ENCODE measurements around the gene CXCL5.
"Not testable (repeated sequence)": the region's sequence is repeated elsewhere in the genome, so short reads cannot be mapped to it uniquely, and the experiment has no call there.

CXCL5 gene

DNA sequence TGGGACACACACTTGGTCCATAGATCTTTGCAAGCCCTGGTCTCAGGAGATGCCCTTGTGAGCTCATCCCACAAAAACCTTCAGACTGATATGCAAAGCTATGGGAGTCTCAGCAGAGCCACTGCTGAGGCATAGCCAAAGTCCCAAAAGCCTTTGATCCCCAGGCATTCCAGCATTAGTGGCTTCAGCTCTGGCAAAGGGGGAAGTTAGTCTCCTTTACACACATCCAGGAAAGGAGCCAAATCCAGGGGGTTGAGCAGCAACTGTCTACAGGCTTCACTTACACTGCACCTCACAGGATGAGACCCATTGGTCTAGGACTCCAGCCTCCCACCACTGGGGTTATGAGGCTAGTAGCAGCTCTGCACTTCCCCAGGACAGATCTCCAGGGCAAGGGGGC, 30.6 kb downstream of the CXCL5 start:
- DNase-seq: no peak

DNA sequence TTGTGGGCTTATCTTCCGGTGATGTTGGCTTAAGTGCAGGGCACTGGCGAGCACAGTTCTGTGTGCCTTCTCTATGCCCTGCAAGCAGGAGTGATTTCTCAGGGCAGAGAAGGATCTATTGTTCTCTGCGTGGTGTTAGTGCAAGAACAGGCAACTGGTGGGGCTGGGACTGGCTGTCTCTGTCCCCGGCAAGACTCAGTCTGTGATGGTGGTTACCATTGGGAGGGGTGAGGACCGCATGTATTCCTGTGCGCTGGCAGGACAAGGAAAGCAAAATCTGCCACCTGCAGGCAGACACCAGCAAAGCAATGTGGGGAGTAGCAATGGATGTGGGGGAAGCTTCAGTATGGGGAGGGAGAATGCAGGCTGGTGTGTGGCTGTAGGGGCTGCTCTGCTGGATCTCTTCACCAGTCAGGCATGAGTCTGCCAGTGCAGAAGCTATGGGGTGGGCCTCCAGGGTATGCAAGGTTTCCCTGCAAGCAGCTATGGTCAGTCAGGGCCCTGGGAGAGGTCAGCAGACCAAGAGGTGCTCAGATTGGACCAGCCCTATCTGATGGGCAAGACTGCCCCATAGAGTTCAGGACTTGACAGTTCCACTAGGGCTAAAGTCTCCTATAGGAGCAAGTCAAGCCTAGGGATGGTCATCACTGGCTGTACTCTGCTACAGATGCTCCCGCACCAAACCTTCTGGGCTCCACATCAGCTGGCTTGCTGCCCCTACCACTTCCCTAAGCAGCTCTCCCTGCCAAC, 33.4 kb downstream of the CXCL5 start:
- DNase-seq: no peak

DNA sequence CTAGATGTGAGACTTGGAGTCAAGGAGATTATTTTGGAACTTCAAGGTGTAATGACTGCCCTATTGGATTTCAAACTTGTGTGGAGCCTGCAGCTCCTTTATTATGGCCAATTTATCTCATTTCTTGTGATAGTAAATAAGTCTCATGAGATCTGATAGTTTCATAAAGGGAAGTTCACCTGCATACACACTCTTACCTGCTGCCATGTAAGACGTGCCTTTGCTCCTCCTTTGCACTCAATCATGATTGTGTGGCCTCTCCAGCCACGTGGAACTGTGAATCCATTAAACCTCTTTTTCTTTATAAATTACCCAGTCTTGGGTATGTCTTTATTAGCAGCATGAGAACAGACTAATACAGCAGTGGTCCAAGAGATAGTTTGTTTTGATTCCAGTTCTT, 35.8 kb downstream of the CXCL5 start:
- no peak for DNase-seq

DNA sequence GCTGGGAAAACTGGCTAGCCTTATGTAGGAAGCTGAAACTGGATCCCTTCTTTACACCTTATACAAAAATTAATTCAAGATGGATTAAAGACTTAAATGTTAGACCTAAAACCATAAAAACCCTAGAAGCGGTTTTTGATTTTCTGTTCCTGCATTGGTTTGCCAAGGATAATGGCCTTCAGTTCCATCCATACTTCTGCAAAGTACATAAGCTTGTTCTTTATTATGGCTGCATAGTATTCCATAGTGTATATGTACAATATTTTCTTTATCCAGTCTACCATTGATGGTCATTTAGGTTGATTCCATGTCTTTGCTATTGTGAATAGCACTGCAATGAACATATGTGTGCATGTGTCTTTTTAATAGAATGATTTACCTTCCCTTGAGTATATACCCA, 39.4 kb downstream of the CXCL5 start:
- DNase-seq: not testable (repeated sequence)

DNA sequence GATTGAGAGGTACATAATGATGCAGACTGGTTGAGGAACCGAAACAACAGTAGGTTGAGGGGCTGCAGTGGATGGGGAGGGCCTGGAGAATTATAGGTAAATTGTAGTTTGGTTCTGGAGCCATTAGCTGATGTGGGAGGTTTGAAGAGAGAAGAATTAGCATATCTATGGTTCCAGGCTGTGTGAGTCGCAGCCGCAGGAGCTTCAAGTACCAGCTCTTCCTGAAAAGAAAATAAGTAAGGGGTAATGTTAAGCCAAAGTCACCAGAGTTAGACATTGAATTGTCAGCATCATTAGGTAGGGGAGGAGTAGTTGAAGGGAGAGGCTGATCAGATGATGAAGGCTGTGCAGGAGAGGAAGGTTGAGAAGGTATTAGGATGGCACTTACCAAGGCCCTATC, 46.1 kb downstream of the CXCL5 start:
- no peak for DNase-seq

DNA sequence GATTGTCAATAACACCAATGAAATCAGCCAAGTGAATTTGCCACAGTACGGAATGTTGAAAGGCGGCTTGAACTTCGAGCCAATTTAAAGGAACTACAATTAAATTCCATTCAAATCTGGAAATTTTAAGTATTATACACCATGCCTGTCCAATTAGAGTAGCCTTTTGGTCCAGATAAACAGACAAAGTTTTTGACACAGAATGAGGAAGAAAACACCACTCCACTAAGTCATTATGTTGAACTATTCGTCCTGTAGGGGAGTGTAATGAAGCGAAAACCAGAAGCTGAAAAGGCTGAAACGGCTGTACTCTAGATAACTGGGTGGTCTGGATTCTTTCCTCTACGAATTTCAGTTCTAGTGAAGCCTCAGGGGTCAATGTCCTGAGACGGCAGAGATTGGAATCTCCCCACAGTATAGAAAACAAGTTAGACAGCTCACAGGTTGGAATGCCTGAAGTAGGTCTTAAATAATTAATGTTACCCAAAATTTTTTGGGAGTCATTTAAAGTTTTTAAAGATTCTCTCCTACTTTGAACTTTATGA, 48.0 kb downstream of the CXCL5 start:
- not testable (repeated sequence) for DNase-seq

DNA sequence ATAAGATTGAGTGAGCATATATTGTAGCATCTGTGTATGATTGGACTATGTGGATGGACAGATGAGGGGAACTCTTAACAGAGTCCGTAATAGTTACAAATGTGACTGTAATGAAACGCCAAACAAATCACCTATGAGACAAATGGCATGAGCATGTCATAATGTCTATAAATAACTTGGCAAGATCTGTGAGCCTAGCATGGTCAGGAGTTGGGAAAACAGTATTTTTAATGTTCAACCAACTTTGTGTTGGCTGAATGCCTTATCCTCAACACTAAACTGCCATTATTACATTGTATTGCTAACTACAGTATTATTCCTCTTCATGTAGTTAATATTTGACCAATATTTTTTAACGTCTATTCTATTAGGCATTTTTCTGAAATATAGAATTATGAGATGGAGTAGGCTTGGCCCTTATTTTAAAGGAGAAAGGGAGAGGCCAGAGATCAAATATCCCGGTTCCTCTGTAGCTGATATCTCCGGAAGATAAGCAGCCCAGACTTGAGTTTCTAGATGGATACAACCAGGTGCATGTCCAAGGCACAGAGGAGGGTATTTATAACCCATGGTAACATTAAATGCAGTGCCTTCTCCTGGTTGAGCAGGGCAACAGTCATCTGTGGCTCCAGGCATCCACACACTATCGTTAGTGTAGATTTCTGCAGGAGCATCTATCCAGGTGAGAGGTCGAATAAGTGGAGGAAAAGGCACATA, 49.3 kb downstream of the CXCL5 start:
- DNase-seq: no peak

DNA sequence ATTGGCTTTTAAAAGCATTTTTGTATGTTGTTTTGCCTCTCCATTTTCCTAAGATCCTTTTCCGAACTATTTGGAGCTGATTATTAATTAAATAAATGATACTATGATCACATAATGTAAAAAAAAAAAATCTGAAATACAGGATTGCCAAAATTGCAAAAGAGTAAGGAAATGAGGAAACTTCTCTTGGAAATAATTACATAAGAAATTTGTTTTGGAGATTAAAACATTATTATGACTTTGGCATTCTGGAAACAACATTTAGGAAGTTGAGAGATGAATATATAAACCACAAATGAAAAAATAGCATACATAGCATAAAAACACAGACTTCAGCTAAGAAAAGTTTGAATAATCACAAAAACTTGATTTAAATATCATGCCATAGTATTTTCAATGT, 50.2 kb downstream of the CXCL5 start:
- DNase-seq: no peak

DNA sequence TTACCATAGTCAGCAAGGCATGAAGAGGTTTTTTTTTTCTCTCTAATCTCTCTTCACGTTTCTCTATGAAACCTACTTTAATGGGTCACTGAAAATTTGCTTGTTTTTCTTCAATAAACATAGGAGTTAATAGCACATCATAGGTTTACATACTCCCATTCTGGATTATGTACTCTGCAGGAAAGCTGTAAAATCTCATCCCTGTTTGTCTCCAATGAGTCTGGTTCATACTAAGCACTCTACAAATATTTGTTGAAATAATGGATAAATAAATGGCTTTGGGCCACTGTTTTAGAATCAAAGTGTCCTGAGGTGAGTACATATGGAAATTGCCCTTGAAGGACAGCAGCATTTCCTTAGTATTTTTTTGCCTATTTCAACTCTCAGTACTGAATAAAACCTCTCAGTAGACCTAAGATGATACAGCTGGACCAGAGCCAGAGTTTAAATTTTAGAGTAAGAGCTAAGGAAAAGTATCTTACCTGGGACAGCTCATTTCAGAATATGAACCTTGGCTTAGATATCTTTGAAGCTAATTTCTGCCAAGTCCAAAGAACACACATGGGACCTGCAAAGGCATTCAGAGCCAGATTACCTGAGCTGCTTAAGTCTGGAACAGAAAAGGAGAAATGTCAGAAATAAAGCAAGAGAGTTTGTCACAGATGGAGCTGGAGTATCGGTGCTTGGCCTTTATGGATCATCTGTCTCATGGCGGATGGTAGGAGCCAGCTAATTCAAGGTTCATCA, 51.1 kb downstream of the CXCL5 start:
- DNase-seq: no peak

DNA sequence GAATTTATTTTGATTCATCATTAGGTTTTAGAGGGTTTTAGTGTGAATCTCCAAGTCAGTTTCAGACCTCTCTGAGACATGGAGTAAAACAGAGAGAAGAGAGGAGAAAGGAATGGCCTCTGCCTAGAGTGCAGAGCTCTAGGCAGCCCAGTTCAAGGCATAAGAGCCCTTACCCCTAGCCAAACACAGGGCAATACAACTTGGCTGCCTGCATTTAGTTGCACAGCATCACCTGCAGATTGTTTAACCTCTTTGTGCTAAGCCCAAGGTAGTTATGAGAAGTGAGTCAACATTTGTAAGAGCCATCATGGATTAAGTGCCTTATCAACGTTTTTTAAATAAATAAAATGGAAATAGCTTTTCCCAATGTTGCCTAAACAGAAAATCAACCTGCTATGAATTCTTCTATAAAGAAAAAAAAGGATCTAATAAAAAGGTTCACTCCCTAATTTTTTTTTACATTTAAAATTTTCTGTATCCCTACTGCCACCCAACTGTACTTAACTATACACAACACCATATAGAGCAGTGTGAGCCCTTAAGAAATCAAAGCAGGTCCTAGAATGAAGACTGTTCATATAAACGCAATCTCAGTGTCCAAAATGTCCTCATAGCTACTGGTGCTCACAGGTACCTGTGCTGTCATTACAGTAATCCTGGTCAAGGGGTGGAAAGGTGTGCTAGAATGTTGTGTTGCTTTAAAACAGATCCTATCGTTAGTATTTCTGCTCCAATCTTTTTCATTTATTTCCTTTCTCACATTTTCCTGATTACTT, 52.6 kb downstream of the CXCL5 start:
- no peak for DNase-seq
